Measurements from ENCODE around the gene CCL2. TPM values are rescaled to one million over a fixed set of nuclear protein-coding genes. Genes with fewer than 3 reads are reported as not detected.

The CCL2 gene
- total RNA-seq, 1 donor from 2014 or later: not detected

- peaks cover 6% of the 10 kb centered on the region for H3K9me3 Mint-ChIP-seq (ENCODE audit: unreplicated experiment)
- no peak overlapping the region for H3K27ac Mint-ChIP-seq (ENCODE audit: unreplicated experiment)
- peaks cover 5% of the 10 kb centered on the region for H3K36me3 Mint-ChIP-seq (ENCODE audit: unreplicated experiment)
- no peak overlapping the region for H3K4me3 Mint-ChIP-seq (ENCODE audit: unreplicated experiment)
- peaks cover 2% of the 10 kb centered on the region for H3K27me3 Mint-ChIP-seq (ENCODE audit: unreplicated experiment)
- TF ChIP-seq CTCF (IDR thresholded peaks at IDR 0.05; ENCODE audit: partially characterized antibody, unreplicated experiment): no peak
- DNase-seq: no peak
- H3K4me1 Mint-ChIP-seq (ENCODE audit: low read depth, unreplicated experiment): no peaks in the 10 kb centered on the region
These were observed 35.7 kb upstream of the CCL2 start for GRCh38 chr17:34219405-34219804.

- no peaks in the 10 kb centered on the region for H3K36me3 Mint-ChIP-seq (ENCODE audit: unreplicated experiment)
- no peak overlapping the region for H3K27ac Mint-ChIP-seq (ENCODE audit: unreplicated experiment)
- H3K4me1 Mint-ChIP-seq (ENCODE audit: low read depth, unreplicated experiment): no peaks in the 10 kb centered on the region
- no peak for DNase-seq
- H3K9me3 Mint-ChIP-seq (ENCODE audit: unreplicated experiment): peaks cover 6% of the 10 kb centered on the region
- no peak overlapping the region for H3K4me3 Mint-ChIP-seq (ENCODE audit: unreplicated experiment)
- TF ChIP-seq CTCF (IDR thresholded peaks at IDR 0.05; ENCODE audit: partially characterized antibody, unreplicated experiment): no peak
- H3K27me3 Mint-ChIP-seq (ENCODE audit: unreplicated experiment): peaks cover 4% of the 10 kb centered on the region
These were observed 34.9 kb upstream of the CCL2 start for GRCh38 chr17:34220045-34220751.

- DNase-seq: no peak
- no peak for TF ChIP-seq CTCF (IDR thresholded peaks at IDR 0.05; ENCODE audit: partially characterized antibody, unreplicated experiment)
- Mint-ChIP-seq H3K36me3 (ENCODE audit: unreplicated experiment) (no peaks in the 10 kb centered on the region), H3K4me1 (ENCODE audit: low read depth, unreplicated experiment) (no peaks in the 10 kb centered on the region), H3K9me3 (ENCODE audit: unreplicated experiment) (peaks cover 6% of the 10 kb centered on the region), H3K4me3 (ENCODE audit: unreplicated experiment) (no peak overlapping the region), H3K27me3 (ENCODE audit: unreplicated experiment) (peaks cover 4% of the 10 kb centered on the region), H3K27ac (ENCODE audit: unreplicated experiment) (no peak overlapping the region)
These were observed 34.2 kb upstream of the CCL2 start for GRCh38 chr17:34220752-34221395.

GRCh38 chr17:34221411-34221810 lies 33.7 kb upstream of the CCL2 start:
- Mint-ChIP-seq H3K9me3 (ENCODE audit: unreplicated experiment) (peaks cover 3% of the 10 kb centered on the region), H3K4me1 (ENCODE audit: low read depth, unreplicated experiment) (no peaks in the 10 kb centered on the region), H3K27me3 (ENCODE audit: unreplicated experiment) (peaks cover 4% of the 10 kb centered on the region), H3K27ac (ENCODE audit: unreplicated experiment) (no peak overlapping the region), H3K4me3 (ENCODE audit: unreplicated experiment) (no peak overlapping the region), H3K36me3 (ENCODE audit: unreplicated experiment) (no peaks in the 10 kb centered on the region)
- no peak for DNase-seq
- no peak for TF ChIP-seq CTCF (IDR thresholded peaks at IDR 0.05; ENCODE audit: partially characterized antibody, unreplicated experiment)
